PC-3 (cell line): Measurements from ENCODE around the gene KNDC1. TPM values are rescaled to one million over a fixed set of nuclear protein-coding genes. Genes with fewer than 3 reads are reported as not detected.

Experiments used
- ATAC-seq: fragments of 200-7000 bp; cut with Tn5 transposase; 2 replicates; pipeline ENCODE4 v1.9.1; 2020; ENCODE audit warnings: mild to moderate bottlenecking, moderate library complexity
- BruUV-seq: library from RNA; stranded (reverse); fragments of 400-500 nt; replicated peaks from 2 replicates; lab custom pipeline; 2021; lab: Mats Ljungman, UMichigan
- CTCF ChIA-PET: fragments of 300-600 bp; sonication (Branson Sonifier 250); formaldehyde crosslinking; loops from one replicate; lab custom pipeline; 2022; ENCODE audit warnings: antibody characterized with exemption; lab: Charles Lee
- POLR2A ChIA-PET: fragments of 300-600 bp; sonication (Branson Sonifier 250); formaldehyde crosslinking; loops from one replicate; lab custom pipeline; 2022; ENCODE audit warnings: antibody characterized with exemption; ENCODE audit not compliant: unreplicated experiment; lab: Charles Lee
- DNase-seq: peaks from one replicate; pipeline ENCODE4 v3.0.0-alpha.2; 2015
- H2AFZ ChIP-seq: fragments of 300-600 bp; sonication (generic); 2 replicates; pipeline ENCODE4 v1.6.0; 2016; ENCODE audit warnings: antibody characterized with exemption, low read length
- H3F3A ChIP-seq: fragments of 300-600 bp; sonication (generic); one replicate; pipeline ENCODE4 v1.6.0; 2017; ENCODE audit warnings: antibody characterized with exemption, low read length, control low read depth, mild to moderate bottlenecking; ENCODE audit not compliant: unreplicated experiment
- H3K27ac ChIP-seq: fragments of 300-600 bp; sonication (generic); 2 replicates; pipeline ENCODE4 v1.5.1; 2016; ENCODE audit warnings: mild to moderate bottlenecking, low read length
- H3K27me3 ChIP-seq: fragments of 300-600 bp; sonication (generic); 2 replicates; pipeline ENCODE4 v1.6.1; 2016; ENCODE audit warnings: low read length, mixed read lengths
- H3K36me3 ChIP-seq: fragments of 300-600 bp; sonication (generic); 2 replicates; pipeline ENCODE4 v1.6.1; 2016; ENCODE audit warnings: low read depth, mixed run types, low read length, mixed read lengths
- H3K4me1 ChIP-seq: fragments of 300-600 bp; sonication (generic); 2 replicates; pipeline ENCODE4 v1.5.1; 2016; ENCODE audit warnings: low read length; ENCODE audit not compliant: insufficient read depth
- H3K4me2 ChIP-seq: fragments of 300-600 bp; sonication (generic); 2 replicates; pipeline ENCODE4 v1.6.0; 2016; ENCODE audit warnings: low read length
- H3K4me3 ChIP-seq: fragments of 300-600 bp; sonication (generic); 2 replicates; pipeline ENCODE4 v1.5.1; 2016; ENCODE audit warnings: mild to moderate bottlenecking, low read length, mixed read lengths
- H3K79me2 ChIP-seq: fragments of 300-600 bp; sonication (generic); 2 replicates; pipeline ENCODE4 v1.6.1; 2017; ENCODE audit warnings: low read length, mixed read lengths
- H3K9ac ChIP-seq: fragments of 300-600 bp; sonication (generic); 2 replicates; pipeline ENCODE4 v1.6.0; 2016; ENCODE audit warnings: mild to moderate bottlenecking, low read length
- H3K9me2 ChIP-seq: fragments of 300-600 bp; sonication (generic); replicated peaks from 2 replicates; pipeline ENCODE4 v1.6.1; 2016; ENCODE audit warnings: mixed run types, low read length, mixed read lengths
- H3K9me3 ChIP-seq: fragments of 300-600 bp; sonication (generic); 2 replicates; pipeline ENCODE4 v1.6.1; 2016; ENCODE audit warnings: low read length, mixed read lengths
- H4K20me1 ChIP-seq: fragments of 300-600 bp; sonication (generic); 2 replicates; pipeline ENCODE4 v1.6.1; 2016; ENCODE audit warnings: low read length, mixed read lengths
- CTCF ChIP-seq: fragments of 300-600 bp; sonication (generic); conservative IDR thresholded peaks from 2 replicates; pipeline ENCODE4 v1.5.1; 2017; ENCODE audit warnings: antibody characterized with exemption, low read depth, mild to moderate bottlenecking, low read length
- EZH2 ChIP-seq: fragments of 300-600 bp; sonication (generic); IDR thresholded peaks from one replicate; pipeline ENCODE4 v1.6.1; 2017; ENCODE audit warnings: antibody characterized with exemption, mild to moderate bottlenecking, low read length; ENCODE audit not compliant: unreplicated experiment
- EZH2phosphoT487 ChIP-seq: fragments of 300-600 bp; sonication (generic); IDR thresholded peaks from 2 replicates; pipeline ENCODE4 v1.6.1; 2018; ENCODE audit warnings: mild to moderate bottlenecking, antibody characterized with exemption, low read length, borderline replicate concordance
- intact Hi-C: fragments of 100-400 bp; cut with micrococcal nuclease; formaldehyde crosslinking; loops from 2 replicates; pipeline ENCODE4 v1.9.0; 2023
- total RNA-seq: library from RNA; depleted of rRNA; stranded (reverse); fragments of >200 nt; gene quantifications from 2 replicates; pipeline ENCODE4 v1.2.3, GENCODE V29; 2014

KNDC1 gene
- total RNA-seq, 1 experiment from 2014 or later: not detected

- POLR2A ChIA-PET: no interaction called here
- no peaks in the 10 kb centered on the region for H4K20me1 ChIP-seq
- no peaks in the 10 kb centered on the region for H3K4me1 ChIP-seq
- H3K9me2 ChIP-seq: no peaks in the 10 kb centered on the region
- H2AFZ ChIP-seq: no peak overlapping the region
- DNase-seq: no peak
- no peaks in the 10 kb centered on the region for H3F3A ChIP-seq
- 0 out of 2 replicates have a peak overlapping the region, but pooled peaks have one; percentile 31 for H3K4me2 ChIP-seq
- no peaks in the 10 kb centered on the region for H3K36me3 ChIP-seq
- no peak for ATAC-seq
- no peak overlapping the region for H3K27ac ChIP-seq
- no peak for TF ChIP-seq EZH2phosphoT487
- TF ChIP-seq EZH2: no peak
- TF ChIP-seq CTCF: no peak
- intact Hi-C loops: loop anchor here (1.0 to 10.0 kb wide), 2 partner anchors 184 to 289 kb away; no protein-coding TSS in a partner anchor
- no peak overlapping the region for H3K9ac ChIP-seq
- no TSS peak for BruUV-seq
- H3K79me2 ChIP-seq: no peaks in the 10 kb centered on the region
- no peak overlapping the region for H3K4me3 ChIP-seq
- H3K27me3 ChIP-seq: peaks cover 17% of the 10 kb centered on the region
- CTCF ChIA-PET: interaction anchor here (0.7 to 1.2 kb wide), 2 partner anchors 184 to 186 kb away, joined by 3 to 4 read pairs; no protein-coding TSS in a partner anchor
- no peaks in the 10 kb centered on the region for H3K9me3 ChIP-seq
These were observed 36.2 kb upstream of the KNDC1 start for GRCh38 chr10:133123746-133124356.

- ChIA-PET CTCF (interaction anchor here (0.7 to 1.2 kb wide), 2 partner anchors 185 to 186 kb away, joined by 3 to 4 read pairs; no protein-coding TSS in a partner anchor), POLR2A (no interaction called here)
- Histone ChIP-seq H3K79me2 (no peaks in the 10 kb centered on the region), H3K4me2 (peak overlapping the region; percentile 44; the same call in 1 of the 2 replicates), H3K9ac (no peak overlapping the region), H3K27ac (no peak overlapping the region), H3K36me3 (no peaks in the 10 kb centered on the region), H3K27me3 (peaks cover 17% of the 10 kb centered on the region), H3K9me2 (no peaks in the 10 kb centered on the region), H3K4me3 (no peak overlapping the region), H3K9me3 (no peaks in the 10 kb centered on the region), H2AFZ (no peak overlapping the region), H3F3A (no peaks in the 10 kb centered on the region), H3K4me1 (no peaks in the 10 kb centered on the region), H4K20me1 (no peaks in the 10 kb centered on the region)
- no peak for TF ChIP-seq EZH2
- TF ChIP-seq CTCF: peak; percentile 58
- DNase-seq (peak; percentile 41), ATAC-seq (peak; percentile 93)
- no TSS peak for BruUV-seq
- intact Hi-C loops: loop anchor here (1.0 to 10.0 kb wide), 2 partner anchors 184 to 290 kb away; no protein-coding TSS in a partner anchor
These were observed 35.4 kb upstream of the KNDC1 start for GRCh38 chr10:133124357-133125211.
